Activated T-cell treated with anti-CD3 and anti-CD28 coated beads, Interleukin-2, amount 50 U/mL, for 24 hours (primary cell): ENCODE measurements around the gene TAGLN2.

ENCODE experiments used
- DNase-seq: peaks from one replicate; pipeline ENCODE4 v3.0.0-alpha.2; 2020
- H3K27ac Mint-ChIP-seq: 2 replicates; pipeline ENCODE4 v1.8.0; 2020; ENCODE audit warnings: mild to moderate bottlenecking, mixed read lengths
- H3K27me3 Mint-ChIP-seq: 2 replicates; pipeline ENCODE4 v1.8.0; 2020; ENCODE audit warnings: mixed read lengths
- H3K36me3 Mint-ChIP-seq: 2 replicates; pipeline ENCODE4 v1.8.0; 2020; ENCODE audit warnings: low read depth, mixed read lengths
- H3K4me1 Mint-ChIP-seq: 2 replicates; pipeline ENCODE4 v1.8.0; 2020; ENCODE audit warnings: low read depth, mixed read lengths
- H3K4me3 Mint-ChIP-seq: 2 replicates; pipeline ENCODE4 v1.8.0; 2020; ENCODE audit warnings: mild to moderate bottlenecking, moderate library complexity, mixed read lengths
- H3K9me3 Mint-ChIP-seq: 2 replicates; pipeline ENCODE4 v1.8.0; 2020; ENCODE audit warnings: mixed read lengths

The TAGLN2 gene

GRCh38 chr1:159943908-159944622 is 18.8 kb upstream of the TAGLN2 start:
- H3K4me3 Mint-ChIP-seq, result no peak overlapping the region
- DNase-seq, result no peak

GRCh38 chr1:159943278-159943640 is 18.0 kb upstream of the TAGLN2 start:
- no peaks in the 10 kb centered on the region for H3K36me3 Mint-ChIP-seq
- no peaks in the 10 kb centered on the region for H3K9me3 Mint-ChIP-seq
- peaks cover 8% of the 10 kb centered on the region for H3K4me1 Mint-ChIP-seq
- H3K27ac Mint-ChIP-seq, result no peak overlapping the region
- DNase-seq, result no peak
- H3K4me3 Mint-ChIP-seq, result no peak overlapping the region
- H3K27me3 Mint-ChIP-seq, result peaks cover 37% of the 10 kb centered on the region

More at GRCh38 chr1:159943908-159944622, 18.8 kb upstream of the TAGLN2 start:
- Mint-ChIP-seq H3K4me1 (peaks cover 7% of the 10 kb centered on the region), H3K36me3 (no peaks in the 10 kb centered on the region), H3K9me3 (no peaks in the 10 kb centered on the region), H3K27me3 (peaks cover 37% of the 10 kb centered on the region), H3K27ac (no peak overlapping the region)

- Mint-ChIP-seq H3K4me3 (no peak overlapping the region), H3K9me3 (no peaks in the 10 kb centered on the region), H3K4me1 (peaks cover 8% of the 10 kb centered on the region), H3K27ac (no peak overlapping the region), H3K36me3 (no peaks in the 10 kb centered on the region), H3K27me3 (peaks cover 37% of the 10 kb centered on the region)
- DNase-seq, result no peak
Measured at GRCh38 chr1:159942632-159943277, 17.4 kb upstream of the TAGLN2 start.

- H3K27me3 Mint-ChIP-seq, result peaks cover 37% of the 10 kb centered on the region
- peaks cover 8% of the 10 kb centered on the region for H3K4me1 Mint-ChIP-seq
- no peaks in the 10 kb centered on the region for H3K9me3 Mint-ChIP-seq
- H3K36me3 Mint-ChIP-seq, result no peaks in the 10 kb centered on the region
- no peak for DNase-seq
- H3K4me3 Mint-ChIP-seq, result no peak overlapping the region
- no peak overlapping the region for H3K27ac Mint-ChIP-seq
Measured at GRCh38 chr1:159941591-159942560, 16.6 kb upstream of the TAGLN2 start.

- Mint-ChIP-seq H3K27me3 (peaks cover 32% of the 10 kb centered on the region), H3K36me3 (no peaks in the 10 kb centered on the region), H3K9me3 (no peaks in the 10 kb centered on the region), H3K4me1 (peaks cover 9% of the 10 kb centered on the region), H3K4me3 (no peak overlapping the region), H3K27ac (no peak overlapping the region)
- DNase-seq, result no peak
Measured at GRCh38 chr1:159941141-159941540, 15.8 kb upstream of the TAGLN2 start.

- Mint-ChIP-seq H3K27ac (no peak overlapping the region), H3K36me3 (no peaks in the 10 kb centered on the region), H3K4me1 (peaks cover 5% of the 10 kb centered on the region), H3K9me3 (no peaks in the 10 kb centered on the region), H3K4me3 (no peak overlapping the region), H3K27me3 (peaks cover 28% of the 10 kb centered on the region)
- no peak for DNase-seq
Measured at GRCh38 chr1:159940006-159940620, 14.8 kb upstream of the TAGLN2 start.

GRCh38 chr1:159939678-159940002 is 14.3 kb upstream of the TAGLN2 start:
- H3K27ac Mint-ChIP-seq, result no peak overlapping the region
- no peaks in the 10 kb centered on the region for H3K36me3 Mint-ChIP-seq
- H3K9me3 Mint-ChIP-seq, result no peaks in the 10 kb centered on the region
- peaks cover 4% of the 10 kb centered on the region for H3K4me1 Mint-ChIP-seq
- peaks cover 23% of the 10 kb centered on the region for H3K27me3 Mint-ChIP-seq
- no peak overlapping the region for H3K4me3 Mint-ChIP-seq
- DNase-seq, result no peak

GRCh38 chr1:159938905-159939677 is 13.8 kb upstream of the TAGLN2 start:
- Mint-ChIP-seq H3K4me1 (peaks cover 4% of the 10 kb centered on the region), H3K4me3 (no peak overlapping the region), H3K27ac (no peak overlapping the region), H3K36me3 (no peaks in the 10 kb centered on the region), H3K27me3 (peaks cover 18% of the 10 kb centered on the region), H3K9me3 (no peaks in the 10 kb centered on the region)
- DNase-seq, result no peak

- no peak for DNase-seq
- no peaks in the 10 kb centered on the region for H3K9me3 Mint-ChIP-seq
- peaks cover 10% of the 10 kb centered on the region for H3K27me3 Mint-ChIP-seq
- H3K4me1 Mint-ChIP-seq, result peaks cover 4% of the 10 kb centered on the region
- H3K27ac Mint-ChIP-seq, result no peak overlapping the region
- no peaks in the 10 kb centered on the region for H3K36me3 Mint-ChIP-seq
- no peak overlapping the region for H3K4me3 Mint-ChIP-seq
Measured at GRCh38 chr1:159938211-159938852, 13.0 kb upstream of the TAGLN2 start.

- Mint-ChIP-seq H3K4me3 (no peak overlapping the region), H3K9me3 (no peaks in the 10 kb centered on the region), H3K27me3 (peaks cover 3% of the 10 kb centered on the region), H3K4me1 (peaks cover 4% of the 10 kb centered on the region), H3K36me3 (no peaks in the 10 kb centered on the region), H3K27ac (no peak overlapping the region)
- DNase-seq, result no peak
Measured at GRCh38 chr1:159937054-159937750, 11.9 kb upstream of the TAGLN2 start.

GRCh38 chr1:159936273-159936904 is 11.1 kb upstream of the TAGLN2 start:
- Mint-ChIP-seq H3K27ac (no peak overlapping the region), H3K4me3 (no peak overlapping the region), H3K9me3 (no peaks in the 10 kb centered on the region), H3K27me3 (peaks cover 3% of the 10 kb centered on the region), H3K4me1 (peaks cover 4% of the 10 kb centered on the region), H3K36me3 (no peaks in the 10 kb centered on the region)
- DNase-seq, result peak; percentile 93

GRCh38 chr1:159935719-159936272 is 10.5 kb upstream of the TAGLN2 start:
- Mint-ChIP-seq H3K4me3 (no peak overlapping the region), H3K27me3 (peaks cover 3% of the 10 kb centered on the region), H3K9me3 (no peaks in the 10 kb centered on the region), H3K36me3 (no peaks in the 10 kb centered on the region), H3K27ac (no peak overlapping the region), H3K4me1 (peaks cover 4% of the 10 kb centered on the region)
- no peak for DNase-seq
